Transverse colon (tissue), 4 donors: ENCODE measurements around the gene LATS1. TPM values are rescaled to one million over a fixed set of nuclear protein-coding genes. Genes with fewer than 3 reads are reported as not detected.
A peak's percentile ranks its signal among the peaks of the same experiment; 100 is the strongest.
"Not testable (repeated sequence)": the region's sequence is repeated elsewhere in the genome, so short reads cannot be mapped to it uniquely, and the experiment has no call there.

ENCODE experiments used
- DNase-seq: peaks from one replicate; pipeline ENCODE4 v3.0.0-alpha.2; 2019
- H3K27ac ChIP-seq, 4 donors: fragments of 200-600 bp; sonication (generic); 2 replicates each; pipeline ENCODE4 v1.5.1; 2016 to 2018; ENCODE audit warnings: inconsistent platforms in 4 of 4
- H3K27me3 ChIP-seq: fragments of 200-600 bp; sonication (generic); 2 replicates; pipeline ENCODE4 v1.5.1; 2017; ENCODE audit warnings: inconsistent platforms
- H3K36me3 ChIP-seq, 4 donors: fragments of 200-600 bp; sonication (generic); 2 replicates each; pipeline ENCODE4 v1.5.1; 2017 to 2019; ENCODE audit warnings: inconsistent platforms in 4 of 4
- H3K4me1 ChIP-seq, 4 donors: fragments of 200-600 bp; sonication (generic); 2 replicates each; pipeline ENCODE4 v1.5.1; 2017 to 2020; ENCODE audit warnings: inconsistent platforms in 4 of 4
- H3K4me3 ChIP-seq, 4 donors: fragments of 200-600 bp; sonication (generic); 1 replicate in 1 of 4; 2 replicates in 3 of 4; pipeline versions ENCODE4 v1.5.1 to v1.6.1; 2017 to 2019; ENCODE audit warnings: inconsistent platforms in 4 of 4
- H3K9me3 ChIP-seq, 2 donors: fragments of 200-600 bp; sonication (generic); 2 replicates each; pipeline ENCODE4 v1.5.1; 2017 to 2019; ENCODE audit warnings: inconsistent platforms in 2 of 2
- CTCF ChIP-seq, 5 experiments: fragments of 200-600 bp in 3 of 5; fragments of 450-650 bp in 2 of 5; sonication (generic) in 3 of 5; IDR thresholded peaks; 1 replicate in 2 of 5; 2 replicates in 3 of 5; pipeline ENCODE4 v1.5.1; 2016 to 2017; ENCODE audit warnings: antibody characterized with exemption in 5 of 5, inconsistent platforms in 3 of 5, mild to moderate bottlenecking in 2 of 5, moderate library complexity in 1 of 5
- EP300 ChIP-seq: sonication (generic); formaldehyde crosslinking; IDR thresholded peaks from one replicate; pipeline ENCODE4 v1.6.1; 2017; ENCODE audit warnings: antibody characterized with exemption, low read depth
- POLR2A ChIP-seq: fragments of 450-650 bp; IDR thresholded peaks from one replicate; pipeline ENCODE4 v1.6.1; 2016; ENCODE audit warnings: antibody characterized with exemption, mild to moderate bottlenecking, moderate library complexity
- POLR2AphosphoS5 ChIP-seq, 3 donors: sonication (generic); formaldehyde crosslinking; IDR thresholded peaks; one replicate each; pipeline ENCODE4 v1.6.1; 2016; ENCODE audit warnings: antibody characterized with exemption in 3 of 3
- WGBS, 2 donors: methylation state at CpG; one replicate each; pipeline ENCODE4 v1.1.5; 2018; ENCODE audit warnings: low coverage in 1 of 2; 5-methylcytosine and 5-hydroxymethylcytosine counted together
- in situ Hi-C, 4 donors: fragments of 200-750 bp; cut with MboI; loops; one replicate each; pipeline versions ENCODE4 v1.15.0 to v1.15.1; 2017; ENCODE audit warnings: low sequenced_read_pairs in 3 of 4, low pct_ligation_motif_present in 1 of 4, low pct_unique_long_range_greater_than_20kb in 1 of 4
- intact Hi-C: fragments of 100-400 bp; cut with DNase I; formaldehyde crosslinking; loops from one replicate; pipeline ENCODE4 v1.15.1; 2023; ENCODE audit warnings: low total_unique reads
- total RNA-seq, 4 donors: library from RNA; depleted of rRNA; stranded (reverse); fragments of >200 nt; gene quantifications; one replicate each; pipeline ENCODE4 v1.1.0, GENCODE V29; 2016

Gene LATS1
- total RNA-seq, 4 donors from 2014 or later: 13.1 to 28.4 (median 19.4) TPM

- no peaks in the 10 kb centered on the region for H3K27me3 ChIP-seq
- in situ Hi-C loops: no loop called here
- H3K4me1 ChIP-seq: peaks cover 9 to 28% (median 24%) of the 10 kb centered on the region in 4 donors
- no peak for DNase-seq
- intact Hi-C loops: loop anchor here (5.0 kb wide), 1 partner anchor 1620 kb away; no protein-coding TSS in a partner anchor
- 84 to 92% methylated on average over 4 of the region's 4 CpGs for WGBS, 2 donors
- no peak overlapping the region for H3K4me3 ChIP-seq
- peak overlapping the region in 1 of 4 donors; percentile 9 for H3K27ac ChIP-seq
- no peaks in the 10 kb centered on the region for H3K9me3 ChIP-seq
- H3K36me3 ChIP-seq: no peaks in the 10 kb centered on the region
- TF ChIP-seq POLR2A: no peak
- no peak for TF ChIP-seq CTCF (IDR thresholded peaks at IDR 0.05)
- TF ChIP-seq POLR2AphosphoS5 (IDR thresholded peaks at IDR 0.05): no peak
- TF ChIP-seq EP300: no peak
Measured at GRCh38 chr6:149752600-149753373, 34.9 kb upstream of the LATS1 start.

- in situ Hi-C loops, H3K4me3 ChIP-seq, H3K9me3 ChIP-seq, H3K27ac ChIP-seq, H3K27me3 ChIP-seq, H3K36me3 ChIP-seq, DNase-seq: not testable (repeated sequence)
- peaks cover 9 to 28% (median 25%) of the 10 kb centered on the region in 4 donors for H3K4me1 ChIP-seq
- intact Hi-C loops: loop anchor here (5.0 kb wide), 1 partner anchor 1620 kb away; no protein-coding TSS in a partner anchor
- 98 to 100% methylated on average over 1 to 5 of the region's 5 CpGs for WGBS, 2 donors
Measured at GRCh38 chr6:149751920-149752319, 34.0 kb upstream of the LATS1 start.

GRCh38 chr6:149751239-149751638 is 33.3 kb upstream of the LATS1 start:
- intact Hi-C loops (loop anchor here (5.0 kb wide), 1 partner anchor 1621 kb away; no protein-coding TSS in a partner anchor), in situ Hi-C loops (no loop called here)
- peak overlapping the region in 1 of 4 donors; percentile 74 for H3K4me3 ChIP-seq
- 81 to 100% methylated on average over 2 to 8 of the region's 8 CpGs for WGBS, 2 donors
- peak overlapping the region in 1 of 4 donors; percentile 95 for H3K27ac ChIP-seq
- peaks cover 9 to 32% (median 27%) of the 10 kb centered on the region in 4 donors for H3K4me1 ChIP-seq
- H3K36me3 ChIP-seq: no peaks in the 10 kb centered on the region
- no peak for DNase-seq
- H3K27me3 ChIP-seq: no peaks in the 10 kb centered on the region
- TF ChIP-seq POLR2AphosphoS5 (IDR thresholded peaks at IDR 0.05) (no peak), EP300 (no peak), CTCF (IDR thresholded peaks at IDR 0.05) (no peak), POLR2A (no peak)
- no peaks in the 10 kb centered on the region for H3K9me3 ChIP-seq

- H3K4me3 ChIP-seq: peak overlapping the region; percentile 68 to 94 (median 73)
- H3K27me3 ChIP-seq: no peaks in the 10 kb centered on the region
- DNase-seq: peak; percentile 42
- in situ Hi-C loops (no loop called here), intact Hi-C loops (loop anchor here (5.0 kb wide), 1 partner anchor 1622 kb away; no protein-coding TSS in a partner anchor)
- H3K36me3 ChIP-seq: no peaks in the 10 kb centered on the region
- WGBS, 2 donors: 1% methylated on average over 25 of the region's 25 CpGs; no CpG with 5 or more reads in 1 of the 2 donors
- no peak for TF ChIP-seq CTCF (IDR thresholded peaks at IDR 0.05)
- TF ChIP-seq EP300: no peak
- no peak for TF ChIP-seq POLR2AphosphoS5 (IDR thresholded peaks at IDR 0.05)
- TF ChIP-seq POLR2A: no peak
- peak overlapping the region; percentile 93 to 95 (median 94) for H3K27ac ChIP-seq
- peaks cover 14 to 34% (median 28%) of the 10 kb centered on the region in 4 donors for H3K4me1 ChIP-seq
- H3K9me3 ChIP-seq: no peaks in the 10 kb centered on the region
Measured at GRCh38 chr6:149750136-149750609, 32.3 kb upstream of the LATS1 start.
